Measurements from ENCODE around the gene NF2.

The NF2 gene

GRCh38 chr22:29691636-29692326 is 88.3 kb downstream of the NF2 start:
- Mint-ChIP-seq H3K9me3 (no peaks in the 10 kb centered on the region), H3K4me3 (no peak overlapping the region), H3K27ac (no peak overlapping the region), H3K4me1 (ENCODE audit: low read depth) (no peaks in the 10 kb centered on the region), H3K36me3 (ENCODE audit: low read depth) (peaks cover 32% of the 10 kb centered on the region), H3K27me3 (no peaks in the 10 kb centered on the region)

DNA sequence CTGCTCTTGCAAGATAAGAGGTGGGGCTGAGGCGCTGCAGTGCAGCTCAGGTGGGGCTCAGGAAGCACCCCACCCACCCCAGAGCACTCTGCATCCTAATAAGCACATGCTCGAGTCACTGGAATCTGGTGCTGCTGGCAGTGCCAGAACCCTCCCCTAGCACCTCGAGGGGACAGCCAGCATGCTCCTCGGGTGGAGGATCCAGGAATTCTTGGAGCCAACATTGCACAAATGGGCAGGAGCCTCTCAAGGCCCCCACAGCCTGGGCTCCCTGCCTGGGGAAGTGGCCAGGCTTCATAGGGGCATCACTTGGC is 88.9 kb downstream of the NF2 start:
- H3K4me3 Mint-ChIP-seq: no peak overlapping the region
- H3K36me3 Mint-ChIP-seq (ENCODE audit: low read depth): peaks cover 32% of the 10 kb centered on the region
- no peaks in the 10 kb centered on the region for H3K27me3 Mint-ChIP-seq
- H3K4me1 Mint-ChIP-seq (ENCODE audit: low read depth): no peaks in the 10 kb centered on the region
- no peaks in the 10 kb centered on the region for H3K9me3 Mint-ChIP-seq
- H3K27ac Mint-ChIP-seq: no peak overlapping the region

DNA sequence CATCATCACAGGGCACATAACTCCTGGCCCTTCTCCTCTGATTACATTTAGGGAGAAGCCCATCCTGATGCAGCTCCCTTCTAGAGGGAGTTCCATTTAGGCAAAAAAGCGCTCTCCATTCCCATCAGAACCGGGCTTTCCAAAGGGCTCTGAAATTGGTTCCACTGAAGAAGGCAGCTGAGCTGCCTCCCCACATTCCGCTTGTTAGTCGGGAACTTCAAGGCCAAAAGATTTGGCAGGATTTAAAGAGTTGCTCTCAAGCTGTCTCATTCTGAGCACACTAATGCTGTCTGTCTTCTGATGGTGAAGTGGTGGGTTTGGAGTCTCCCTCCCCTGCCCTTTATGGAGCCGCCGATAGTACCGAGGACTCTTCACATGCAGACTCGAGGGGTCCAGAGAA is 89.7 kb downstream of the NF2 start:
- Mint-ChIP-seq H3K4me1 (ENCODE audit: low read depth) (no peaks in the 10 kb centered on the region), H3K4me3 (no peak overlapping the region), H3K9me3 (no peaks in the 10 kb centered on the region), H3K36me3 (ENCODE audit: low read depth) (peaks cover 31% of the 10 kb centered on the region), H3K27ac (no peak overlapping the region), H3K27me3 (no peaks in the 10 kb centered on the region)

- Mint-ChIP-seq H3K27ac (no peak overlapping the region), H3K27me3 (no peaks in the 10 kb centered on the region), H3K36me3 (ENCODE audit: low read depth) (peaks cover 26% of the 10 kb centered on the region), H3K9me3 (no peaks in the 10 kb centered on the region), H3K4me1 (ENCODE audit: low read depth) (no peaks in the 10 kb centered on the region), H3K4me3 (no peak overlapping the region)
These were observed 90.2 kb downstream of the NF2 start for GRCh38 chr22:29693671-29694070.

DNA sequence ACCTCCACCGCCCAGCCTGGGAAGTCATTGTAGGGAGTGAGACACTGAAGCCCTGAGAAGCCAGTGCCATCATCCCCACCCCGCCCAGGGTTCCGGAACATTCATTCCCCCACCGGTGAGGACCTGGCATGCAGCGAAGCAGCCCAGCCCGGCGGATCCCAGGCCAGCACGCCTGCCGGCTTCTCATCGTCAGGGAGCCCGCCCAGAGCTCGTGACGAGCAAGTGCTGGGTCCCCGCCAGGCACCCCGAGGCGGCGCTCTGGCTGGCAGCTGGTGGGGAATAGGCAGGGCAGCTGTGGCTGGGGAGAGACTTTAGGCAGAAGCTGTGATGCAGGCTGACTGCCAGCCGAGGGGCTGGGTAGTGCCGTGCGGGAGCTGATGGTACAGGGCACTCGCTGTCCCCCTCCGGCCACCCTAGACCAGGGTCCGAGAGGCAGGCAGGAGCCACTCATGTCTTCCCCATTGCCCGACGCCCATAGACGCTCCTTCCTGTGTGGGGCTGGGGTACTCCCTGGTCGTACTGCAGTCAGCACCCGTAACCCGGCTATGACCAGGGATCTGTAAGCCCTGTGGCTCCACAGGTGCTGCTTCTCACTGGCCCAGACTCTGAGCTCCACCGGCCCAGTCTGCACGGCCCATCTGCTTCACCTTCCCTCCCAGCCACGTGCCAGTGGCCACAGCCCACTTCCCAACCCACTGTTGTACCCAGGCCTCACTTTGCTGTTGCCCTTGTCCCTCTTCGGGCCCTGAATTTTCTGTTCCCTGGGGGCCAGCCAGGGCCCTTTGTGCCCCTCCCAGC is 91.9 kb downstream of the NF2 start:
- Mint-ChIP-seq H3K36me3 (ENCODE audit: low read depth) (peaks cover 22% of the 10 kb centered on the region), H3K4me1 (ENCODE audit: low read depth) (no peaks in the 10 kb centered on the region), H3K27ac (no peak overlapping the region), H3K9me3 (no peaks in the 10 kb centered on the region), H3K27me3 (no peaks in the 10 kb centered on the region), H3K4me3 (no peak overlapping the region)

- peaks cover 4% of the 10 kb centered on the region for H3K4me1 Mint-ChIP-seq (ENCODE audit: low read depth)
- H3K9me3 Mint-ChIP-seq: no peaks in the 10 kb centered on the region
- no peak overlapping the region for H3K4me3 Mint-ChIP-seq
- no peak overlapping the region for H3K27ac Mint-ChIP-seq
- peaks cover 20% of the 10 kb centered on the region for H3K36me3 Mint-ChIP-seq (ENCODE audit: low read depth)
- no peaks in the 10 kb centered on the region for H3K27me3 Mint-ChIP-seq
These were observed 94.6 kb downstream of the NF2 start for GRCh38 chr22:29697853-29698598.

DNA sequence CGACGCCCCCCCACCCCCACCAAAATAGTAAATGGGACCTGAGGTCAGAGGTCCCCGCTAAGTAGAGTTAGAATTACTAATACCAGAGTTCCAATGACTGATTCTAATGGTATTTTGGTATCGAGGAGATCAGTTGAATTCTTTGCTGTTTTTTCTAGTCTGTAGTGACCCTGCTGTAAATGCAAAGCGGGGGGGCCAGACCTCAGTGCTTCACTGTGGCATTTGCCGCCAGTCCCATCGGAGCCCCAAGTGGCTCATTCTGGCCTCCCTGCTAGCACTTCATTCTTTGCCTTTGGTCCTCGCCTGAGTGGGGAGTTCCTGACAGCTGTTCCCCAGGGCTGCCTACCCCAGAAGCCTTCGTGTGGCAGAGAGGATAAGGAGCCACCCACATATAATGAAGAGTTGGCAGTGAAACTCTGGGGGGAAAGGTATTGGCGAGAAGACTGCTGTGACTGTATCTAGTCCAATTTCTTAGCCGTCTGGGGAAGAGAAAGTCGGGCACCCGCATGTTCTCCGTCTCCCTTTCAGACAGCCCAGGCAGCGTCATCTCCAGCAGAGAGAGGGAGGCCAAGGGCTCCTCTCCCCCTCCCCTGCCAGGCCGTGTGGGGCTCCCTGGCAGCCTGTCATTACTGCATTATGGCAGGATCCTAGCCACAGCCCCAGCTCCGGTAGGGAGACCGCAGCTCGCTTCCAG is 96.9 kb downstream of the NF2 start:
- peaks cover 3% of the 10 kb centered on the region for H3K27me3 Mint-ChIP-seq
- H3K27ac Mint-ChIP-seq: no peak overlapping the region
- peaks cover 4% of the 10 kb centered on the region for H3K4me1 Mint-ChIP-seq (ENCODE audit: low read depth)
- H3K9me3 Mint-ChIP-seq: no peaks in the 10 kb centered on the region
- H3K4me3 Mint-ChIP-seq: no peak overlapping the region
- peaks cover 5% of the 10 kb centered on the region for H3K36me3 Mint-ChIP-seq (ENCODE audit: low read depth)

GRCh38 chr22:29700900-29701154 is 97.4 kb downstream of the NF2 start:
- peaks cover 5% of the 10 kb centered on the region for H3K36me3 Mint-ChIP-seq (ENCODE audit: low read depth)

GRCh38 chr22:29701155-29701999 is 97.9 kb downstream of the NF2 start:
- no peak overlapping the region for H3K4me3 Mint-ChIP-seq
- H3K36me3 Mint-ChIP-seq (ENCODE audit: low read depth): peaks cover 2% of the 10 kb centered on the region
- peaks cover 3% of the 10 kb centered on the region for H3K27me3 Mint-ChIP-seq
- H3K4me1 Mint-ChIP-seq (ENCODE audit: low read depth): peaks cover 4% of the 10 kb centered on the region
- H3K9me3 Mint-ChIP-seq: no peaks in the 10 kb centered on the region
- no peak overlapping the region for H3K27ac Mint-ChIP-seq

More at GRCh38 chr22:29700900-29701154, 97.4 kb downstream of the NF2 start:
- no peaks in the 10 kb centered on the region for H3K9me3 Mint-ChIP-seq
- no peak overlapping the region for H3K4me3 Mint-ChIP-seq
- peaks cover 4% of the 10 kb centered on the region for H3K4me1 Mint-ChIP-seq (ENCODE audit: low read depth)
- no peak overlapping the region for H3K27ac Mint-ChIP-seq
- H3K27me3 Mint-ChIP-seq: peaks cover 3% of the 10 kb centered on the region

- H3K36me3 Mint-ChIP-seq (ENCODE audit: low read depth): no peaks in the 10 kb centered on the region
- no peak overlapping the region for H3K27ac Mint-ChIP-seq
- H3K9me3 Mint-ChIP-seq: no peaks in the 10 kb centered on the region
- peaks cover 4% of the 10 kb centered on the region for H3K4me1 Mint-ChIP-seq (ENCODE audit: low read depth)
- peaks cover 3% of the 10 kb centered on the region for H3K27me3 Mint-ChIP-seq
- H3K4me3 Mint-ChIP-seq: no peak overlapping the region
These were observed 98.8 kb downstream of the NF2 start for GRCh38 chr22:29702000-29702930.

DNA sequence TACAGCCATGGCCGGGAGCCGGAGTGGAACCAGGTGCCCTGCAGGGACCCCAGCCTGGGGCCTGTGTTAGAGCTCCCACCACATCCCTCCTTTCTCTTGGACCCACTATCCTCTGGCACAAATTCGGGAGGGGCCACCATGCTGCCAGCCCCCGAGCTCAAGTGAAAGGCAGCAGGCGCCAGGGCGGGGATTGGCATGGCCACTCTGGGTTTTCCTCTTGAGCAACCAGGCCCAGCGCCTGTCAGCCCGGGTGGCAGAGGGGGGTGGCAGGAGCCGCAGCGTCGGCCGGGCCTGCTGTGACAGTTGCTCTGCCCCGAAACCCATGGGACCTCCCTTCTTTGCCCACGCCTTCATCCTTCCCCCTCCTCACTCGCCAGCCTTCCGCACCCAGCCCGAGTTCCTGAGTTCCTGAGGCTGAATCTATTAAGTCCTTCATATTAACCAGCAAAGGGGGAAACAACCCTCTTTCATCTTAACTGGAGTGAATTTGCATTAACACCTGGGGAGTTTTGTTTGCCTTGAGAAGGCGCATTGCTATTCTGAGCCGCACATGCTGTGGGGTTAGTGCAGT is 99.6 kb downstream of the NF2 start:
- Mint-ChIP-seq H3K4me1 (ENCODE audit: low read depth) (peaks cover 4% of the 10 kb centered on the region), H3K36me3 (ENCODE audit: low read depth) (no peaks in the 10 kb centered on the region), H3K9me3 (no peaks in the 10 kb centered on the region), H3K27me3 (peaks cover 3% of the 10 kb centered on the region), H3K27ac (no peak overlapping the region), H3K4me3 (no peak overlapping the region)

- H3K27ac Mint-ChIP-seq: no peak overlapping the region
- no peaks in the 10 kb centered on the region for H3K36me3 Mint-ChIP-seq (ENCODE audit: low read depth)
These were observed 100.2 kb downstream of the NF2 start for GRCh38 chr22:29703569-29704195.

More at GRCh38 chr22:29703569-29704195, 100.2 kb downstream of the NF2 start:
- peaks cover 3% of the 10 kb centered on the region for H3K27me3 Mint-ChIP-seq
- no peak overlapping the region for H3K4me3 Mint-ChIP-seq
- no peaks in the 10 kb centered on the region for H3K9me3 Mint-ChIP-seq
- peaks cover 4% of the 10 kb centered on the region for H3K4me1 Mint-ChIP-seq (ENCODE audit: low read depth)

Measured in stimulated activated naive CD8-positive, alpha-beta T cell treated with anti-CD3 and anti-CD28 coated beads, Interleukin-15, Interleukin-2, amounts not matched to agents 100 ng/mL and 50 ng/mL, for 24 hours (primary cell).